Gastroesophageal sphincter (tissue), 4 donors: ENCODE results near the gene TBC1D26. TPM values are rescaled to one million over a fixed set of nuclear protein-coding genes. Genes with fewer than 3 reads are reported as not detected.

Experiments
- ATAC-seq: fragments of 150-250 bp; one replicate; pipeline ENCODE4 v1.9.1; 2016; ENCODE audit warnings: mild to moderate bottlenecking, moderate library complexity
- H3K27ac ChIP-seq, 4 donors: fragments of 200-600 bp; sonication (generic) in 3 of 4; 1 replicate in 3 of 4; 2 replicates in 1 of 4; pipeline ENCODE4 v1.5.1; 2016 to 2019
- H3K27me3 ChIP-seq: fragments of 200-600 bp; sonication (generic); one replicate; pipeline ENCODE4 v1.5.1; 2019
- H3K36me3 ChIP-seq, 2 donors: fragments of 200-600 bp; sonication (generic); one replicate each; pipeline ENCODE4 v1.5.1; 2019; ENCODE audit warnings: control low read depth in 1 of 2
- H3K4me1 ChIP-seq, 3 donors: fragments of 200-600 bp; sonication (generic); 1 replicate in 2 of 3; 2 replicates in 1 of 3; pipeline ENCODE4 v1.5.1; 2016 to 2019; ENCODE audit warnings: control low read depth in 2 of 3
- H3K4me3 ChIP-seq, 2 donors: fragments of 200-600 bp; sonication (generic); one replicate each; pipeline ENCODE4 v1.5.1; 2019; ENCODE audit warnings: mild to moderate bottlenecking in 1 of 2, moderate library complexity in 1 of 2
- H3K9me3 ChIP-seq, 3 donors: fragments of 200-600 bp; sonication (generic); one replicate each; pipeline ENCODE4 v1.5.1; 2017 to 2019; ENCODE audit warnings: control low read depth in 2 of 3
- EP300 ChIP-seq: sonication (generic); formaldehyde crosslinking; IDR thresholded peaks from one replicate; pipeline ENCODE4 v1.6.1; 2017; ENCODE audit warnings: antibody characterized with exemption, mild to moderate bottlenecking
- POLR2A ChIP-seq, 2 donors: fragments of 450-650 bp; IDR thresholded peaks; one replicate each; pipeline ENCODE4 v1.6.1; 2017; ENCODE audit warnings: antibody characterized with exemption in 2 of 2, mild to moderate bottlenecking in 2 of 2, moderate library complexity in 1 of 2
- POLR2AphosphoS5 ChIP-seq: sonication (generic); formaldehyde crosslinking; IDR thresholded peaks from one replicate; pipeline ENCODE4 v1.6.1; 2017; ENCODE audit warnings: antibody characterized with exemption
- WGBS, 2 donors: methylation state at CpG; one replicate each; pipeline ENCODE4 v1.1.5; 2018; ENCODE audit warnings: low coverage in 1 of 2; 5-methylcytosine and 5-hydroxymethylcytosine counted together
- total RNA-seq, 4 donors: library from RNA; depleted of rRNA; stranded (reverse); fragments of >200 nt; gene quantifications; one replicate each; pipeline ENCODE4 v1.1.0, GENCODE V29; 2016
- TF ChIP-seq, protein P1 (sequence below), 4 experiments: fragments of 200-600 bp in 2 of 4; fragments of 450-650 bp in 2 of 4; sonication (generic) in 1 of 4; IDR thresholded peaks; one replicate each; pipeline ENCODE4 v1.5.1; 2017 to 2019; ENCODE audit warnings: antibody characterized with exemption in 4 of 4, mild to moderate bottlenecking in 2 of 4, moderate library complexity in 2 of 4

TBC1D26 gene
- total RNA-seq, 4 donors from 2014 or later: 0.08 to 0.93 TPM; not detected in 2

- Histone ChIP-seq H3K27ac (no peak overlapping the region), H3K27me3 (no peaks in the 10 kb centered on the region), H3K4me3 (no peak overlapping the region), H3K4me1 (no peaks in the 10 kb centered on the region), H3K9me3 (no peaks in the 10 kb centered on the region), H3K36me3 (no peaks in the 10 kb centered on the region)
- ATAC-seq: no peak
- no peak for TF ChIP-seq POLR2AphosphoS5
- no peak for TF ChIP-seq POLR2A (IDR thresholded peaks at IDR 0.05)
- no peak for TF ChIP-seq EP300
- TF ChIP-seq, protein P1, sequence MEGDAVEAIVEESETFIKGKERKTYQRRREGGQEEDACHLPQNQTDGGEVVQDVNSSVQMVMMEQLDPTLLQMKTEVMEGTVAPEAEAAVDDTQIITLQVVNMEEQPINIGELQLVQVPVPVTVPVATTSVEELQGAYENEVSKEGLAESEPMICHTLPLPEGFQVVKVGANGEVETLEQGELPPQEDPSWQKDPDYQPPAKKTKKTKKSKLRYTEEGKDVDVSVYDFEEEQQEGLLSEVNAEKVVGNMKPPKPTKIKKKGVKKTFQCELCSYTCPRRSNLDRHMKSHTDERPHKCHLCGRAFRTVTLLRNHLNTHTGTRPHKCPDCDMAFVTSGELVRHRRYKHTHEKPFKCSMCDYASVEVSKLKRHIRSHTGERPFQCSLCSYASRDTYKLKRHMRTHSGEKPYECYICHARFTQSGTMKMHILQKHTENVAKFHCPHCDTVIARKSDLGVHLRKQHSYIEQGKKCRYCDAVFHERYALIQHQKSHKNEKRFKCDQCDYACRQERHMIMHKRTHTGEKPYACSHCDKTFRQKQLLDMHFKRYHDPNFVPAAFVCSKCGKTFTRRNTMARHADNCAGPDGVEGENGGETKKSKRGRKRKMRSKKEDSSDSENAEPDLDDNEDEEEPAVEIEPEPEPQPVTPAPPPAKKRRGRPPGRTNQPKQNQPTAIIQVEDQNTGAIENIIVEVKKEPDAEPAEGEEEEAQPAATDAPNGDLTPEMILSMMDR (IDR thresholded peaks at IDR 0.05): no peak
Measured at GRCh38 chr17:15776871-15777270, 44.8 kb downstream of the TBC1D26 start.

DNA sequence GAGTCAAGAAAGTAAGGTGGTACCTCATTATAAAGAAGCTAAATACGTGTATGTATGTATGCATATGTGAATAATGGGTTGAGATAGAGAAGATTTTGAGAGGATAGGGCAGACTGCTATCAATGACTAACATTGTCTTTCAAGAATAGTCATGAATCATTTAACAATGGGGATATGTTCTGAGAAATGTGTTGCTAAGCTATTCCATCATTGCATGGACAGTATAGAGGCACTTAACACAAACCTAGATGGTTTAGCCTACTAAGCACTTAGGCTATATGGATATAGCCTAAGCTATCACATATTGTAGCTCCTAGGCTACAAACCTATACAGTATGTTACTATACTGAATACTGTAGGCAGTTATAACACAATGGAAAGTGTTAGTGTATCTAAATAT lies 45.2 kb downstream of the TBC1D26 start:
- 59 to 86% methylated on average over 1 of the region's 1 CpG for WGBS, 2 donors
- H3K36me3 ChIP-seq: no peaks in the 10 kb centered on the region
- H3K4me3 ChIP-seq: no peak overlapping the region
- H3K27ac ChIP-seq: no peak overlapping the region
- no peak for ATAC-seq
- TF ChIP-seq EP300: no peak
- TF ChIP-seq, protein P1 (IDR thresholded peaks at IDR 0.05): no peak
- TF ChIP-seq POLR2AphosphoS5: no peak
- TF ChIP-seq POLR2A (IDR thresholded peaks at IDR 0.05): no peak
- H3K9me3 ChIP-seq: no peaks in the 10 kb centered on the region
- H3K27me3 ChIP-seq: no peaks in the 10 kb centered on the region
- H3K4me1 ChIP-seq: peaks cover 0 to 1% (median 0%) of the 10 kb centered on the region in 3 donors

DNA sequence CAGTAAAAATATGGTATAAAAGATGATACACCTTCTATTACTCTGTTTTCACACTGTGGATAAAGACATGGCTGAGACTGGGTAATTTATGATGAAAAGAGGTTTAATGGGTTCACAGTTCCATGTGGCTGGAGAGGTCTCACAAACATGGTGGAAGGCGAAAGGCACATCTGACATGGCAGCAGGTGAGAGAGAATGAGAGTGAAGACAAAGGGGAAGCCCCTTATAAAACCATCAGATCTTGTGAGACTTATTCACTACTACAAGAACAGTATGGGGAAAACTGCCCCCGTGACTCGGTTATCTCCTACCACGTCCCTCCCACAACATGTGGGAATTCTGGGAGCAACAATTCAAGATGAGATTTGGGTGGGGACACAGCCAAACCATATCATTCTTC lies 45.6 kb downstream of the TBC1D26 start:
- TF ChIP-seq POLR2A (IDR thresholded peaks at IDR 0.05): no peak
- TF ChIP-seq POLR2AphosphoS5: no peak
- no peak for TF ChIP-seq EP300
- TF ChIP-seq, protein P1 (IDR thresholded peaks at IDR 0.05): no peak
- 90 to 95% methylated on average over 4 of the region's 4 CpGs for WGBS, 2 donors
- H3K36me3 ChIP-seq: no peaks in the 10 kb centered on the region
- no peak overlapping the region for H3K4me3 ChIP-seq
- no peak for ATAC-seq
- peaks cover 0 to 5% (median 0%) of the 10 kb centered on the region in 3 donors for H3K4me1 ChIP-seq
- no peaks in the 10 kb centered on the region for H3K9me3 ChIP-seq
- no peaks in the 10 kb centered on the region for H3K27me3 ChIP-seq
- H3K27ac ChIP-seq: no peak overlapping the region

GRCh38 chr17:15779119-15779518 lies 47.0 kb downstream of the TBC1D26 start:
- WGBS, 2 donors: 56% methylated on average over 1 of the region's 1 CpG; no CpG with 5 or more reads in 1 of the 2 donors
- peaks cover 0 to 17% (median 0%) of the 10 kb centered on the region in 3 donors for H3K4me1 ChIP-seq
- no peak for ATAC-seq

DNA sequence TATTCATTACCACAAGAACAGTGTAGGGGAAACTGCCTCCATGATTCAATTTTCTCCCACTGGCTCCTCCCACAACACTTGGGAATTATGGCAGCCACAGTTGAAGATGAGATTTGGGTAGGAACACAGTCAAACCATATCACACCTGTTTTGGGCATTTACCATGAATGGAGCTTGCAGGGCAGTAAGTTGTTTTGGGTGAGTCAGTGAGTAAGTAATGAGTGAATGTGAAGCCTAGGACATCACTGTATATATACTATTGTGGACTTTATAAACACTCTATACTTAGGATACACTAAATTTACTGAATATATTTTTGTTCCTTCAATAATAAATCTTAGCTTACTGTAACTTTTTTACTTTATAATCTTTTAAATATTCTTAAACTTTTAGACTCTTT lies 48.1 kb downstream of the TBC1D26 start:
- H3K36me3 ChIP-seq: no peaks in the 10 kb centered on the region
- no peak overlapping the region for H3K4me3 ChIP-seq
- no peak for ATAC-seq
- H3K4me1 ChIP-seq: peaks cover 0 to 28% (median 0%) of the 10 kb centered on the region in 3 donors
- H3K9me3 ChIP-seq: no peaks in the 10 kb centered on the region
- TF ChIP-seq, protein P1 (IDR thresholded peaks at IDR 0.05): no peak
- TF ChIP-seq POLR2A (IDR thresholded peaks at IDR 0.05) (no peak), POLR2AphosphoS5 (no peak), EP300 (no peak)
- no peaks in the 10 kb centered on the region for H3K27me3 ChIP-seq
- no peak overlapping the region for H3K27ac ChIP-seq

More at GRCh38 chr17:15779119-15779518, 47.0 kb downstream of the TBC1D26 start:
- H3K27ac ChIP-seq: no peak overlapping the region
- no peak overlapping the region for H3K4me3 ChIP-seq
- no peaks in the 10 kb centered on the region for H3K27me3 ChIP-seq
- no peaks in the 10 kb centered on the region for H3K9me3 ChIP-seq
- H3K36me3 ChIP-seq: no peaks in the 10 kb centered on the region
- TF ChIP-seq POLR2A (IDR thresholded peaks at IDR 0.05) (no peak), POLR2AphosphoS5 (no peak), EP300 (no peak)
- TF ChIP-seq, protein P1 (IDR thresholded peaks at IDR 0.05): no peak
